K562 (cell line): ENCODE measurements around the gene IL17D. TPM values are rescaled to one million over a fixed set of nuclear protein-coding genes. Genes with fewer than 3 reads are reported as not detected.

Experiments used
- ATAC-seq: fragments of 200-7000 bp; cut with Tn5 transposase; 3 replicates; pipeline ENCODE4 v1.9.1; 2020; ENCODE audit warnings: moderate library complexity
- BruUV-seq: library from RNA; stranded (reverse); fragments of 400-500 nt; replicated peaks from 2 replicates; lab custom pipeline; 2021; lab: Mats Ljungman, UMichigan
- CTCF ChIA-PET: fragments of 300-600 bp; formaldehyde crosslinking; extraction: SDS; loops from one replicate; lab custom pipeline; 2021; ENCODE audit warnings: low intra/inter-chr PET ratio; lab: Yijun Ruan, JAX
- POLR2A ChIA-PET: fragments of 300-600, 350-650 bp; sonication (Branson Sonifier 250); formaldehyde crosslinking; extraction: SDS; loops from one replicate; lab custom pipeline; 2021; ENCODE audit warnings: antibody characterized with exemption, inconsistent platforms; lab: Yijun Ruan, JAX
- DNase-seq, 4 experiments: peaks; one replicate each; pipeline versions ENCODE4 v3.0.0 to v3.0.0-alpha.2; 2011 to 2018; ENCODE audit warnings: low spot score in 3 of 4, mixed read lengths in 3 of 4; ENCODE audit errors: extremely low read depth in 1 of 4
- FAIRE-seq: peaks from 2 replicates; lab custom pipeline; 2011; peaks lifted over from hg19 to GRCh38; lab: Jason Lieb, UNC
- H2AFZ ChIP-seq: 2 replicates; pipeline ENCODE4 v1.6.0; 2011; ENCODE audit warnings: low read depth, low read length, control low read depth, inconsistent platforms
- H3K27ac ChIP-seq: fragments of 200-600 bp; 3 replicates; pipeline ENCODE4 v1.8.0; 2011; ENCODE audit warnings: low read depth, mild to moderate bottlenecking, control low read depth, inconsistent platforms, low read length, moderate library complexity, mixed read lengths; ENCODE audit errors: extremely low read depth
- H3K27me3 ChIP-seq, 2 experiments: fragments of 300-600 bp in 1 of 2; 2 replicates in 1 of 2; 3 replicates in 1 of 2; pipeline versions ENCODE4 v1.6.0 to v1.8.0; 2011; ENCODE audit warnings: inconsistent platforms in 2 of 2, low read length in 2 of 2, mild to moderate bottlenecking in 1 of 2, mixed read lengths in 1 of 2, moderate library complexity in 1 of 2; ENCODE audit not compliant: control insufficient read depth in 2 of 2, insufficient read depth in 2 of 2
- H3K36me3 ChIP-seq: fragments of 300-600 bp; 3 replicates; pipeline ENCODE4 v1.8.0; 2011; ENCODE audit warnings: mild to moderate bottlenecking, low read length, inconsistent platforms; ENCODE audit not compliant: control insufficient read depth, insufficient read depth
- H3K4me1 ChIP-seq, 2 experiments: fragments of 200-600 bp in 1 of 2; replicated peaks in 1 of 2; 2 replicates in 1 of 2; 3 replicates in 1 of 2; pipeline versions ENCODE4 v1.5.1 to v1.8.0; 2011; ENCODE audit warnings: inconsistent platforms in 2 of 2, low read length in 2 of 2, mild to moderate bottlenecking in 1 of 2, mixed read lengths in 1 of 2, moderate library complexity in 1 of 2; ENCODE audit not compliant: control insufficient read depth in 2 of 2, insufficient read depth in 2 of 2
- H3K4me2 ChIP-seq: 2 replicates; pipeline ENCODE4 v1.6.1; 2011; ENCODE audit warnings: low read length, control low read depth, inconsistent platforms, mixed read lengths; ENCODE audit not compliant: insufficient read depth
- H3K4me3 ChIP-seq: fragments of 200-600 bp; sonication (generic), shearing (Covaris generic); 2 replicates; pipeline ENCODE4 v1.5.1; 2016; ENCODE audit warnings: control low read depth, inconsistent platforms
- H3K79me2 ChIP-seq: fragments of 200-600 bp; 3 replicates; pipeline ENCODE4 v1.8.0; 2011; ENCODE audit warnings: low read length, inconsistent platforms; ENCODE audit not compliant: control insufficient read depth, insufficient read depth
- H3K9ac ChIP-seq, 2 experiments: 2 replicates each; pipeline versions ENCODE4 v1.6.0 to v1.6.1; 2011; ENCODE audit warnings: low read depth in 2 of 2, low read length in 2 of 2, control low read depth in 1 of 2, inconsistent platforms in 1 of 2, mild to moderate bottlenecking in 1 of 2, mixed read lengths in 1 of 2; ENCODE audit not compliant: insufficient read depth in 1 of 2
- H3K9me1 ChIP-seq: one replicate; pipeline ENCODE4 v1.6.0; 2011; ENCODE audit warnings: inconsistent platforms, mild to moderate bottlenecking, low read length, moderate library complexity; ENCODE audit not compliant: control insufficient read depth, insufficient read depth
- H3K9me3 ChIP-seq: replicated peaks from 2 replicates; pipeline ENCODE4 v1.5.1; 2011; ENCODE audit warnings: low read depth, low read length, inconsistent platforms; ENCODE audit not compliant: control insufficient read depth, insufficient read depth
- H4K20me1 ChIP-seq: replicated peaks from 2 replicates; pipeline ENCODE4 v1.6.1; 2011; ENCODE audit warnings: low read length, inconsistent platforms, mixed read lengths; ENCODE audit not compliant: control insufficient read depth, insufficient read depth
- ASH1L ChIP-seq: fragments of 450-650 bp; IDR thresholded peaks from 2 replicates; pipeline ENCODE4 v1.6.1; 2018; ENCODE audit warnings: borderline replicate concordance, mild to moderate bottlenecking, low read depth; ENCODE audit not compliant: partially characterized antibody
- ZBTB33 ChIP-seq: sonication (generic); formaldehyde crosslinking; IDR thresholded peaks from 2 replicates; pipeline ENCODE4 v1.8.1; 2023; ENCODE audit warnings: mild to moderate bottlenecking, missing genetic modification reagents
- WGBS: fragments of 100-300 bp; shearing (Covaris generic); methylation state at CpG from one replicate; pipeline ENCODE4 v1.1.6; 2016; ENCODE audit warnings: low coverage, mixed read lengths; ENCODE audit not compliant: insufficient coverage; ENCODE audit errors: missing lambda C conversion rate; 5-methylcytosine and 5-hydroxymethylcytosine counted together
- in situ Hi-C: fragments of 300-500 bp; cut with MboI; formaldehyde crosslinking; loops from 4 replicates; pipeline ENCODE4 v1.15.0; 2018; ENCODE audit warnings: inconsistent platforms, mixed read lengths
- intact Hi-C: fragments of 100-400 bp; cut with micrococcal nuclease; formaldehyde crosslinking; loops from 2 replicates; pipeline ENCODE4 v1.14.2; 2022
- polyA plus RNA-seq, 8 experiments: library from polyadenylated mRNA; depleted of rRNA in 4 of 8; stranded (reverse) in 5 of 8; unstranded in 3 of 8; fragments of >200 nt; fragmentation: Nextera tagmentation in 2 of 8; fragmentation: Illumina TruSeq in 1 of 8; extraction: Ambion mirVana in 2 of 8; extraction: Trizol in 1 of 8; gene quantifications; 2 replicates each; pipeline versions ENCODE4 v1.2.1 to v1.2.3, GENCODE V29; 2011 to 2014; ENCODE audit warnings: inconsistent platforms in 1 of 8, missing spikeins in 1 of 8
- total RNA-seq, 7 experiments: library from RNA; depleted of rRNA in 6 of 7; stranded (reverse); fragments of >200 nt in 6 of 7; fragmentation: Illumina TruSeq in 2 of 7; extraction: Trizol in 2 of 7; gene quantifications; 2 replicates each; pipeline versions ENCODE4 v1.2.1 to v1.2.3, GENCODE V29; 2011 to 2021; ENCODE audit warnings: low replicate concordance in 1 of 7

Gene IL17D
- total and polyA plus RNA-seq, 9 of the 15 experiments (the other 6 are each of a cell fraction or from before 2014, with no cell fraction given): 0.04 to 0.55 (median 0.13) TPM; not detected in 4

- TF ChIP-seq ZBTB33 (CRISPR knock-in tag): peak; percentile 83
- TF ChIP-seq ASH1L: no peak
Observed at GRCh38 chr13:20713751-20714150, 10.3 kb downstream of the IL17D start.

More at GRCh38 chr13:20713751-20714150, 10.3 kb downstream of the IL17D start:
- Histone ChIP-seq H3K4me2 (no peak overlapping the region), H3K4me1 (peaks cover 2 to 9% of the 10 kb centered on the region in 2 experiments; a peak in 4 of 5 replicates), H2AFZ (peak overlapping the region; percentile 92), H3K79me2 (no peaks in the 10 kb centered on the region), H4K20me1 (no peaks in the 10 kb centered on the region), H3K9me3 (no peaks in the 10 kb centered on the region), H3K27me3 (peaks cover 0 to 7% of the 10 kb centered on the region in 2 experiments; a peak in 2 of 5 replicates), H3K36me3 (no peaks in the 10 kb centered on the region), H3K4me3 (no peak overlapping the region), H3K9ac (no peak overlapping the region), H3K9me1 (no peaks in the 10 kb centered on the region), H3K27ac (no peak overlapping the region)
- ATAC-seq: no peak
- intact Hi-C loops: loop anchor here (2.0 to 5.0 kb wide), 3 partner anchors 59 to 211 kb away; partner anchors contain the start of gene EEF1AKMT1
- POLR2A ChIA-PET: interaction anchor here (1.2 kb wide), 1 partner anchor 11 kb away, joined by 4 read pairs; the partner anchor contains the start of gene IL17D
- CTCF ChIA-PET: no interaction called here
- BruUV-seq: no TSS peak
- FAIRE-seq: no peak
- DNase-seq: no peak
- 37% methylated on average over 10 of the region's 11 CpGs for WGBS
- in situ Hi-C loops: loop anchor here (10.0 kb wide), 1 partner anchor 211 kb away; no protein-coding TSS in a partner anchor
